ENCODE results near the gene RBP2. TPM values are rescaled to one million over a fixed set of nuclear protein-coding genes. Genes with fewer than 3 reads are reported as not detected.
A peak's percentile ranks its signal among the peaks of the same experiment; 100 is the strongest.

The RBP2 gene
- 1 to 10 TPM in 1 of 5 donors, under 1 TPM in 4; 0.51 to 1.0 (median 0.88) TPM for polyA plus RNA-seq (ENCODE audit: insufficient read depth in 1 of 5, insufficient read length in 5 of 5, low replicate concordance in 1 of 5)
- long read RNA-seq, donor 1, transcript RBP2-201 (4 exons, 694 nt) = major isoform, 13 of 13 reads
- long read RNA-seq, donor 1, partial matches to known transcripts = 0 of 13 reads
- long read RNA-seq, donor 1, other reads (novel, unspliced or antisense) = 0 of 13 reads
- long read RNA-seq, donor 2 = 0 reads
- long read RNA-seq, donor 3 = 0 reads
- long read RNA-seq, donor 4 = 0 reads
- long read RNA-seq, donor 5 = 0 reads
- long read RNA-seq, donor 6, partial matches to known transcripts = 0 of 2 reads
- long read RNA-seq, donor 6, other reads (novel, unspliced or antisense) = 0 of 2 reads
- long read RNA-seq, donor 7 = 0 reads
- long read RNA-seq, donor 8 = 0 reads

DNA sequence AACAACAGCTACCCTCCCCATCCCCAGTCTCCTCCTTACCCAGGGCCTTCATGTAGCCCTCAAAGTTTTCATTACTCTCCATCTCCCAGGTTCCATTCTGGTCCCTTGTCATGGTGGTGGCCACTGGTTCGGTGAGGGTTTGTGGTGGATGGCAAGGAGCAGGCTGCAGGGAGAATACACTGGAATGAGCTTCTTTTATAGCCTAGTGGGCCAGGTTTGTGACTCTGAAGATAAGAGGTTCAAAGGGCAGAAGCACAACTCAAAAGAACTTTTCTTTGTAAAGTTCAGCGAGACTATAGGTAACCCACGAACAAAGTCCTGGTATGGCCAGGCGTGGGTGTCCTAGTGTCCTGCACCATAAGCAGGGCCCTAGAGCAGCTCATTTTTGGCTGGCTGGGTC, at the start of gene RBP2:
TSS of gene RBP2 (minus strand) at position 169 of the 400 bp plus-strand sequence. CDS start at position 112, 57 bp downstream.
- DNase-seq = no peak

DNA sequence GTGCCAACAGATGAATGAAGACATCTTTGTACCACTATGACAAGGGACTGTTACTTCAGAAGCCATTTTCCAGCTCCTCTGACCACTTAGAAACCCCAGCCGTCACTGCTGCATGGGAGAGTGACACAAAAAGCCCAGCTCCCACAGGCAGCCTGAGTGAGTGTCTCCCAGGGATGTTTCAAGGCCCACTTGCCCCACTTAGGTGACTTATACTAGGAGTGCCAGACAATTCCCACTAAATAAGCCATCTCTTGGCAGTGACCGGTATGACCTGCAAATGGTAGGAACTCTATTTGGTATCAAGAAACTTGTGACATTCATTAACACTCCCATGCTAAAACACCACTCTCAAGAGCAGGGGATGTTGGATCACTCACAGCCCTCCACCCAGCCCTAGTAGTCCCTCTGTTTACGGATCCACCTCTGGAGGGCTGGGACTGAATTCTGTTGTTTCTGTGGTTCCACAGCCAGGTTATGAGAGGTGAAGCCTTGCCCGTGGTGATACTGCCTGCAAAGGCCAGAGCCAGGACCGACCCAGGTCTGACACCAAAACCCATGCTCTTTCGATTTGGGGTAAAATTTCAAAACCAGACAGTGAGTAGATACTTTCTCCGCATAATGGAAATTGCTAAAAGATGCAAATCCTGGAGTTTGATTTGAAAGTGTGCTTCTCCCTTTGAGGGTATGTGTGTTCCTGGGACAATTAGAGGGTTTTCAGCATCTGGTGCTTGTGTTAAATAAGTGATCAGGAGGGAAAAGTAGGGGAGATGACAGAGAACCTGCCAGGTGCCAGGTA, 48.7 kb upstream of the RBP2 start:
- DNase-seq = no peak

DNA sequence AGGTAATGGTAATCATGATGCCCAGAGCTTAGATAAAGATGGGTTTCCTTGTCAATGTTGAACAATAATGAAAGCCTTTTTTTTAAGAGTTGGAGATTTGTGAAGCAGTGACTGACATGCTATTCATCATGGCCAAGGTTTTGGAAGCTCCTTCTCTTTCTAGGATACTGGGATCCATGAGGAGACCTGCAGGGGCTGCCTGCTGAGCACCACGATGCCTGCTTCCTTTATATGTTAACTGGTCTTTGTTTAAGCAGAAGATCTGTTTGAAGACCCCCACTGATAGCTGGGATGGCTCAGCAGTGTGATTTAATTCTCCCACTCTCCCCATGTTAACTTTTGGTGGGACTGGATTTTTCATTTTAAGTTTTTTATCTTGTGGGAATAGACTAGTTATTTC, 47.4 kb upstream of the RBP2 start:
- no peak for DNase-seq

DNA sequence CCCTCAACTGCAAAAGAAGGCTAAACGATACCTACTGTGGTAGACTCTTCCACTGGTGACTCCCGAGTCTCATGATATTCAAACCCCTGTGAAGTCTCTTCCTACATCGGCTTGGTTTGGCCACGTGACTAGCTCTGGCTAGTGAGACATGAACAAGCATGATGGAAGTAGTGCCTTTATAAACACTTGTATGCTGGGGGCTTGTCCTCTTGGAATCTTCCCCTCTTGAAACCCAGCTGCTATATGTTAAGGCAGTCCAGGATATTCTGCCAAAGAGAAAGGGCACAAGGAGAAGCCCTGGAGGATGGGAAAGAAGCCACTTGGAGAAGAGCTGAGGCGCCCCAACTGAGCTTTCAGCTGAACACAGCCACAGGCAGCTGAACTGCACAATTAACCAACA, 46.9 kb upstream of the RBP2 start:
- no peak for DNase-seq

DNA sequence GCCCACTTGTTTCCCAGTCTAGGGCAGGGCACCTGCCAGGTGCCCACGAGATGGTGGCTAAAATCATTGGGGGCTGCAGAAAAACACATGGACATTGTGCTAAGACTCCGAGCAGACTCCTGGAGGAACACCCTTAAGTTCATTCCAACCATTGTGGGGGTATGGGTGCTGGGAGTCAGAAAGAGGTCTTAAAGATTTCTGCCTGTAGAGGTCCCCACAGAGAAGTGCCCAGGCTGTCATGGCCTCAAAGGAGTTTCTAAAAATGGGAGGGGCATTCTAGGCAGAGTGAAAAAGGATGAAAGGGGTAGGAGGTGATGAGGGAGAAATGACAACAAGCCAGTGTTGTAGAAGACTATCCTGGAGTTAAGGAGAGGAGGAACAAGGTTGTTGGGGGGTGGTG, 46.1 kb upstream of the RBP2 start:
- DNase-seq = no peak

DNA sequence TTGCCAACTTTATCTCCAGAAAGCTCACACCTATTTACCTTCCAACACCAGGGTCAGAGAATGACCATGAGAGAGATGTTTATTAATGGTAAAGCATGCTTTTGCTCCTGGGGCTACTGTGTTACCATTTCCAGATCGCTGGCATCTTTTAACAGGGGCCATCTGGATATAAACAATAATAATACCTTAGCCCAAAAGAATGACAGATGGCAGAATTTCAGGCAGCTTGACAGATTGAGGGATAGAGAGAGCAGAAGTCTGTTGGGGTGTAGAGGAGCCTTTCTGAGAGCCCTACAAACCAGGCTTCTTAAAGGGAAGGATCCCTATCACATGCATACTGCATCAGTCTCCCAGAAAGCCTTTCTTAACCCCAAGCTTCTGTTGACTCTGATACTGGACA, 45.5 kb upstream of the RBP2 start:
- no peak for DNase-seq

DNA sequence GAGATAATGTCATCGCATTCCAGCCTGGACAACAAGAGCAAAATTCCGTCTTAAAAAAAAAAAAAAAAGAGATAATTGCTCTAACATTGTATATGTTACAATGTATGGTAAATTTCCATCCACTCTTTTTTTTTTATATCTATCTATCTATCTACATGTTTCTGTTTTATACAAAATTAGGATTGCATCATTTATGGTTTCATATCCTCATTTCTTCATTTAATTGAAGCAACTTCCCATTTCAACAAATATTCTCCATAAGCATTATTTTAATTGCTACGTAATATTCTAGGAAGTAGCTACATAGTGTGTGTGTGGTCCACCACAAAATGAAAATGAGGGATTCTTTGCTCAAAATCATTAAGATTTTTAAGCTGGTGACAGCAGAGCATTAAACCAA, 44.8 kb upstream of the RBP2 start:
- DNase-seq = no peak

DNA sequence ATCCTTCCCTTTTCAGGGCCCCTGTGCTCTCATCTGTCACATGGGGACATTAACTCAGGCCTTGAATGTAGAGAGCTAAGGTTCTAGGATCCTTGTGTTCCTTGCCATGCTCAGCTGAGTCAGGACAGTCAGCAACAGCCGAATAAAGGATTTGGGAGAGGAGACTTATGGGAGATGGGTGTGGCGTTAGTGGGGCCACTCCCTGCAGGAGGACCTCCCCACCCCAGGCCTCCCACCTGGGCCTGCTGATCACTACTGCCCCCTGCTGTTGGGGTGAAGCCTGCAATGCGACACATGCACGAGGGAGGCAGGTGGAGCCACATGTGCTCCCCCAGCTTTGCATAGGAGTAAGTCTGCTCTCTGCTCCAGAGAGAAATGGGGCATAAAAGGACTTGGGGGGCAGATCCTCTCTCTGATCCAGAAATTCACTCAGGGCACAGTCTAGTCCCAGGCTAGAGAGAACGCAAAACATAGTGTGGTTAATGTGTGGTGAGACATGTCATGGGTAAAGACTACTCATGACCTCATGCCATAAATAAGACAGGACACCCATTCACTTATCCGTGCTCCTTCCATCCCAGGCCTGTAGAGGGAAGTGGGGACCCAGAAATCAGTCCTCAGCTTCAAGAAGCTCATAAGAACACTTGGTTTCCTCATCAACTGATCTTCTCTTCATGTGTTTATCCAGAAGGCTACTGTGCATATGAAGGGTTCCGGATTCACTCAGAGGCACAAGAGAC, 43.9 kb upstream of the RBP2 start:
- no peak for DNase-seq

DNA sequence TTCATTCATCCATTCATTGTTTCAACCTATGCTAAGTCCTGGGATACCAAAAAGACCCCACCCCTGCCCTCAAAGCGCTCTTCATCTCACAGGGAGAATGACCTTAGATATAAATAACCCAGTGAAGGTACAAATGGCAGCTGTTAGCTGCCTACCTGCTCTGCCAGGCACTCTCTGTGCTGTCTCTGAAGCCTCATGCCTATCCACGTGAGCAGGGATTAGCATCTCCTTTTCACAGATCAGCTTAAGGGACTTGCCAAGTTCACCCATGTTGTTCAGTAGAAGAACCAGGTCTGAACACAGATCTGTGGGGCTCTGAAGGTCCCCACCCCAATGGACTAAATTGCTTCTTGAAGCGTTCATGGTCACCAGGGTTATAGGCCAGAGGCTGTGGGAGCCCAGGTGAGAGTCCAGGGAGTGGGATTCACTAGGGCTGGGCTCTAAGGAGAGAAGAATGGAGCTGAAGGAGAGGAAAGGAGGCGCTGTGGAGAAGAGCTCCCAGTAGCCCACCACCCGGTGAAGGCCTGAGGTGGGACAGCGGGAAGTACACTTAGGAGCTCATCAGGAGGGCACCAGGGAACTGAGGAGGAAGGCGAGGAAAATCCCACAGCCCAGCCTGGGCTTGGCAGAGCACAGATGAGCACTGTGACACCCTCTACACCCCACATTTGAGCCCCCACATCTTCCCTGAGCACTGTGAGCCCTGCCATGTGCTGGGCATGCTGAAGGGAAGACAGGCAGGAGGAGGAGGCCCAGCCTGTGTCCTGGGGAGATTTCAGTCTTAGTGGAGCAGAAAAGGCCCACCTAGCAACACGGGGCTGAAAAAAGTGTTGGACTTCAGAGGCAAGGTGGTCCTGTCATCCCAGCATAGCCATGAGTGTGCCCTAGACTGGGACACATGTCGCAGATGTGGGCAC, 42.9 kb upstream of the RBP2 start:
- no peak for DNase-seq

DNA sequence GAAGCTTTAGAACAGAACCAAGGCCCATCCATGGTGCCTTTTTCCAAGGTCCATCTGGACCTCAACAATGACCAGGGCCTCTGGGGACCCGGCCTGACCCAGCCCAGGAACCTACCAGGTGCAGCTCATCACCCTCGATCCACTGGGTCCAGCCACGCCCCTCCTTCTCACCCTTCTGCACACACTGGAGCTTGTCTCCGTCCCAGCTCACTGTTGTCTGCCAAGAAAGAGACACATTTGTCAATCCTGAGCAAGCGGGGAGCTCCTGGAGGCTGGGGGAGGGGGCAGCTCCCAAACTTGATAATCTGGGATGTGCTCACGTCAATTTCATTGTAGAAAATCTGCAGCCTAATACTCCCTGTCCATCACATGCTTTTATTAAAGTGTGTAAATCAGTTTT, 42.0 kb upstream of the RBP2 start:
- no peak for DNase-seq

DNA sequence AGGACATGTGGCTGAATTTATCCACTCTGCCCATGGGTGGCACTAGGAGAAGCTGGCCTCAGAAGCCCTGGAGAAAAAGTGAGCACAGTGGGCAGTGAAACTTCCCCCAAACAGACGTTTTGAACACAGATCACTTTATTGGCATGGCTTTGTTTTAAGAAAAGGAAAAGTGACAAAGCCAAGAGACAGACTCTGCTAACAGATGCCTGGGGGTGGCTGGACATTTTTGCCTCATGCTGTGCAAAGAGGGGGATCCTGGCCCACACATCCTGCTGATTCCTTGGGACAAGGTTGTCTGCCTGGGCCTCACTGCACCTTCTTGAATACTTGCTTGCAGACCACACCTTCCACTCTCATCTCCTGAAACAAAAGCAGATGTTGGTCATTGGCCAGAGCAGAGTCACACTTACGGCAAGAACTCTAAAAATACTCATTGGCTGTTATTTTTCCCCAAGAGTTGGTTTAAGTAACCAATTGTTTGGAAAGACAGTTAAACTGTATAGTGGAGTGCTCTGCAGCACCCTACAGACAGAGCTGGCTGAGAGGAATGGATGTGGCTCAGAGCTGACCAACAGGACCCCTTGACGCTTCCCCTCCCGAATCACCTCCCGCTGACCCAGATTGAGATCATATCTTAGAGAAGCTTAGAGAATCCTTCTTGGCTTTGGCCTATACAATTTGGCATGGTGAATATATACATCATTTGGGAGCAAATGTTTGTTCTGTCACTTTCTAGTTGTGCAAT, 41.2 kb upstream of the RBP2 start:
- DNase-seq = peak in 1 of 2 donors; percentile 31

DNA sequence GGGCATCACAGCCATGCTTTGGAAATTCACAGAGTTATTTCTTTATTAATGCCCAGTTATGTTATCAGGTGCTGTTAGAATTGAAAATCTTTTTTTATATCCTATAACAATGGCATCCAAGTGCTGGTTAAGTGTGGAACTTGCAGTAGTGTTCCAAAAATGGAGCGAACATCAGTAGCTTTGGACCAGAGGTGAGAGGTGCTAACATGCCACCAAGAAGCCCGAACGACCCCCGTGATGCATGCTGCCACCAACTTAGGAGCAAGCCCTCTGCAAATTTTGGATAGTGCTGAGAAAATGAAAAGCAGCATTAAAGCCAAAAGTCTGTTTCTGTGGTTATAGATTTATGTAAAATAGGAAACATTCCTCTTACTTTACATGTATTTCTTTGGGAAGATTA, 38.4 kb upstream of the RBP2 start:
- no peak for DNase-seq

DNA sequence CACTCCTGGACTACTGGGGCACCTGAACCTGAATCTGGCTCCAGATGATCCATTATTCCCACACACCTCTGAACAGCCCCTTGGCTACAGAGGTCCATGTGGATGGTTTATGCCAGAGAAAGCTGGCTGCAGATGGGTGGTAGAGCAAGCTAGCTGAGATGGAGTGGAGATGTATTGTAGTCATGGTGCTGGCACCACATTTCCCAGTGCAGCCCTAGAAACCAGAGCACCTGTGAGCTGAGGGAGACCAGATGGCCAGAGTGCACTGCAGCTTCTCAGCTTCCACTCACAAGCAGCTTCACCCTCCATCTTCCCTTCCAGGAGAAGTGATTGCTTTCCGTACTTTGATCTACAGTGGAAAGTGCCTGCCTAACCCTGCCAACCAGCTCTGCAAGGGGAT, 33.3 kb upstream of the RBP2 start:
- no peak for DNase-seq

DNA sequence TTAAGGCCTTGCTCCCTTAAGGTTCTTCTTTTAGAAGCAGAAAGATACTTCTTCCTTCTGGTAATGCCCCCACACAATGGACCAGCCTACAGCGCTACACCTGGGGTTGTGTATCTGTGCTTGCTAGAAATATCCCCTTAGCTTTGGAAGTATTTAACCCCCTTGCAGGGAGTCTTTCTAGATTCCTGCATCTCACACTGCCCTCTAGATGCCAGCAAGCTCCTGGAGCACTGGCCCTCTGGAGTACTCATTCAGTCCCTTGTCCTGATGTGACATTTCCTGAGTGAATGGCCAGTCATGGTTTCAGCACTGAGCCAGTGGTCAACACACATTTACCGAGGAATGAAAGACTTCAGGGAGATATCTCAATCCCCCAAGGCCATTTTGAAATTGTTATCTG, 30.4 kb upstream of the RBP2 start:
- DNase-seq = no peak

DNA sequence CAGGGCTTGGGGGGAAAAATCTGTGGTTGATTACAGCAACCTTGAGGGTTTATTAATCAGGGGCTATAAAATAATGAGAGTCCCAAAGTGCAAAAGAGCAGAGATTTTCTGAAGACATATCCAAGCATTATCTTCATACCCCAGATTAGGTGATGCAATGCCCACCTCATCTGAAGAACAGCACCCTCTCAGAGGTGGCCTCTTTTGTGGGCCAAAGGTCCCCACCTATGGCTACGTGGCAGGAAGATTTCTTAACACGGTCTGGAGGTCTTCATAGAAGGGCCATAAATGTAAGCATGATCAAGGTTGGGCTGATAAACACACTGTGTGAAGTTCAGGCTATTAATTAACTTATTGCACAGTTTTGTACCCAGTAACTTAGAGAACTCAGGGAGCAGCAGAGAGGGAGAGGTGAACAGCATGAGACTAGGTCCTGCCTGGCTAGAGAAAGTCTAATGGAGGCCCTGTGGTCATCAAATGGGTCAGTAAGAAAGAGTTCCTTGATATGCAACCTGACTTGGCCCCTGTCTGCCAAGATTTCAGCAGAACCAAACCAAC, 29.6 kb upstream of the RBP2 start:
- no peak for DNase-seq

DNA sequence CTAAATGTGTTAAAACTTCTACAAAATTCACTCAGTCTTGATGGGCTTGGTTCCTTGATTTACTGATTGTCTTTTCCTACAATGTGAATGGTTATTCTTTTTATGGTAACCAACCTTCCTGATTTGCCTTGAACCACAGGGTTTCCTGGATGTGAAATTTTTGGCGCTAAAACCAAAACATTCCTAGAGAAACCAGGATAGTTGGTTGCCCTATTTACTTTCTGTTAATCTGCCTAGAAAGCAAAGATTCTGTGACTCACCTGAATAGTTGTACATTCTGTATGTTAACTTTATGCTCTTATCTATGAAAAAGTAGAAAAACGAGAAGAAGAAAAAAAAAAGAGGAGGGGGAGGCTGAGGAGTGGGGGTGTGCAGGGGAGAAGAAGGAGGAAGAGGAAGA, 23.2 kb upstream of the RBP2 start:
- DNase-seq = no peak

DNA sequence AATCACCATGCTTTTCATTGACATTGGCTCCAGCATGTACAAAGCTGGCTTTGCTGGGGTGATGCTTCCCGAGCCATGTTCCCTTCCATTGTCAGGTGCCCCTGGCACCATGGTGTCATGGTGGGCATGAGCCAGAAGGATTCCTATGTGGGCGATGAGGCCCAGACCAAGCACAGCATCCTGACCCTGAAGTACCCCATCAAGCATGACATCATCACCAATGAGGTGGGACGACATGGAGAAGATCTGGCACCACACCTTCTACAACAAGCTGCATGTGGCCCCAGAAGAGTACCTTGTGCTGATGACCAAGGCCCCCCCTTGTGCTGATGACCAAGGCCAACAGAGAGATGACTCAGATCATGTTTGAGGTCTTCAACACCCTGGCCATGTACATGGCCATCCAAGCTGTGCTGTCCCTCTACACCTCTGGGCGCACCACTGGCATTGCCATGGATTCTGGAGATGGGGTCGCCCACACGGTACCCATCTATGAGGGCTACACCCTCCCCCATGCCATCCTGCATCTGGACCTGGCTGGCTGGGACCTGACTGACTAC, 17.6 kb upstream of the RBP2 start:
- DNase-seq = no peak

DNA sequence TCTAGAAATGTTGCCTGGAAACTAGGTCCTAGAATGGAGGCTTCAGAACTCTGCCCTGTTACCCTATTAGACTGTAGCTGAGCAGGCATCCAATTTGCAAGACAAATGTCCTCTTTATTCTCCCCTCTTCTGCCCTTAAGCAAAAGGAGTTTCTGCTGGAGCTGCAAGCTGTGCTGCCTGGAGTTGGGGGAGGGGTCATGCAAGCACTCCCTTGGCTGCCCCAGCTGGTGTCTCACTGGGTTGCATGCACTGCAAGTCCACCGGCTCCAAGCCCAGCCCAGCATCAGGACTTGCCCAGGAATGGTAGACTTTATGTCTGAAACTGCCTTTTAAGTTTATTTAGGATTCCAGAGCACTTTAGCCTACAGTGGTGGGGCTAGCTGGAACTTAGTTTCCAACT, 15.7 kb upstream of the RBP2 start:
- no peak for DNase-seq

DNA sequence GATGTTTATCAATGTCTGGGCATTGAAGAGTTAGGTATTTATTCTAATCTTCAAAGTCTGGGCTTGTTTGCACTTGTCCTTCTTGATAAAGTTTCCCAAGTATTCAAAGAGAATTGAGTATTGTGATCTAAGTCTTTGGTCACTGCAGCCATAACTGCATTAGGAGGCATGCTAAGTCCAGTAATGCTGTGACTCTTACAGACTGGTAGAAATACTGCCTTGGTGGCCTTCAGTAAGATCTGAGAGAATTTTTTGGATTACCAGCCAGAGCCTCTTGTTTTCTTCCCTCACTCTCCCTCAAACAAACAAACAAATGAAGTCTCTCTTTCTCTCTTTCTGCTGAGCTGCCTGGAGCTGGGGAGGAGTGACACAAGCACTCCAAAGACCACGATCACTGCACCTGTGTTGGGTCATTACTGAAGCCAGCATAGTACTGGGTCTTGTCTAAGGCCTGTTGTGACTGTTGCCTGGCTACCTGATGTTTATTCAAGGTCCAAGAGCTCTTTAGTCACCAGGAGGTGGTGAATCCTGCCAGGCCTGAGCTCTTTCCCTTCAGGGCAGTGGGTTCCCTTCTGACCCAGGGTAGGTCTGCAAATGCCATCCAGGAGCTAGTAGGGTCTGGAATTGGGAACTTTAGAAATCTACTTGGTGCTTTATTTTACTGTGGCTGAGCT, 14.8 kb upstream of the RBP2 start:
- no peak for DNase-seq

Data from right lung (tissue), 10 donors.